GM18861 (cell line): ENCODE data around the gene STUB1.
A peak's percentile ranks its signal among the peaks of the same experiment; 100 is the strongest.

Experiments used
- ATAC-seq: cut with Tn5 transposase; IDR thresholded peaks from one replicate; pipeline ENCODE4 v1.9.1; 2021; ENCODE audit not compliant: unreplicated experiment

The STUB1 gene

DNA sequence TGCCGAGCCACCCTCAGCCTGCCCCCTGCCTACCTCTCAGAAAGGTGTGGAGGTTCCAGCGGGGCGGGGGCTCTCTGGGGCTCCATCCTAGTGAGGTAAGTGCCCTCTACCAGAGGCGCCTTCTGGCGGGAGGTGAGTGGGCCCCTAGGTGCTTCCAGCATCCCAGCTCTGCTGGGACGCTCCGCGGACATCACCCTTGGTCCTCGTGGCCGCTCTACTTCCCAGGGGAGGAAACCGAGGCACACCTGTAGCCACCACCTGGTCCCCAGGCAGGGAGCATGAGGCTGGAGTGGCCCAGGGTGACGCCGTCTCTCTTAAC is 37.2 kb upstream of the STUB1 start:
- ATAC-seq: no peak

DNA sequence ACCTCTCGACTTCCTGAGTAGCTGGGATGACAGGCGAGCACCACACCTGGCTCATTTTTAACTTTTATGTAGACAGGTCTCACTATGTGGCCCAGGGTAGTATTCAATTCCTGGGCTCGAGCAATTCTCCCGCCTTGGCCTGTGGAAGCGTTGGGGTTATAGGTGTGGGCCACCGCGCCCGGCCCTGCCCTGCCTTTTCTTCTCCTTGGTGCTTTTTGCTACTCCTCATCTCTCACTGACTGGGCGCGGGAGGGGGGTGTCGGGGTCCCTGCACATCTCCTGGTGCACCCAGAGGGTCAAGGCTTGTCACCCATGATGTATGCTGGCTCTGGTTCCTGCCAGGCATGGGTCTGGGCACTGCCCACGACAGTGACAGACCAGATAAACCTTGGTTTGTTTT is 35.7 kb upstream of the STUB1 start:
- ATAC-seq: no peak

DNA sequence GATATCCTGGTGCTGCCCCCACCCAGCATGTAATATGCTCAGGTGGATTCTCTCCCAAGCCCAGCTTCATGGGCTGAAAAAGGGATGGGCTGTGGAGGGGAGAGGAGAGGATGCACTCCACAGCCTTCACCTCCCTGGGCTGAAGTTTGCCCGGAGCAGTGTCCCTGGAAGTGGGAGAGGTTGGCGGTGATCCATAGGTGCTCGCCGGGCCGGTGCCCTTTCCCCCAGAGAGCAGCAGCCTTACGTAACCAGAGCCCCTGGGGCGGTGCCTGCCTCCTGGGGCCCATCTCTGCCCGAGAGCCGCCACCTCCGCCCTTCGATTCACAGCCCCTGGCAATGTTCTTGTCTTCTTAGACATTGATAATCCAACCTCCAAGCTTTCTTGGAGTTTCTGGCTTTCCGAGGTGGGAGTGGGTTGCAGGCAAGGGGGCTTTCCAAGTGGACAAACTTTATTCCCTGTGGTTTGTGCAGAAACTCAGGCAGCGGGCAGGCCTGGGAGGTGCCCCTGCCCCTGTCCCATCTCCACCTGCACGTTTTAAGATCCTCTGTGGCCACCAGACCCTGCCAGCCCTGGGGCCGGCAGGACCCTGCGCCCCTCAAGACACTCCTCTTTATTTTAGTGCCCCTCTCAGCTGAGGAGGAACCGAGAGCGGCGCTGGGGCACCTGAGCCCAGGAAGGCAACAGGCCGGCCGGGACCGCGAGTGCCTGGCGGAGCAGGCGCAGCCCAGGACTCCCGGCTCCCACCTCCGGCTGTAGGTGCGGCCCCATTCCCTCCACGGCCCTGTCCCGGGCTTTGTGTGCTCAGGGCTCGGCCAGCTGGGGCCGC is 34.1 kb upstream of the STUB1 start:
- no peak for ATAC-seq

DNA sequence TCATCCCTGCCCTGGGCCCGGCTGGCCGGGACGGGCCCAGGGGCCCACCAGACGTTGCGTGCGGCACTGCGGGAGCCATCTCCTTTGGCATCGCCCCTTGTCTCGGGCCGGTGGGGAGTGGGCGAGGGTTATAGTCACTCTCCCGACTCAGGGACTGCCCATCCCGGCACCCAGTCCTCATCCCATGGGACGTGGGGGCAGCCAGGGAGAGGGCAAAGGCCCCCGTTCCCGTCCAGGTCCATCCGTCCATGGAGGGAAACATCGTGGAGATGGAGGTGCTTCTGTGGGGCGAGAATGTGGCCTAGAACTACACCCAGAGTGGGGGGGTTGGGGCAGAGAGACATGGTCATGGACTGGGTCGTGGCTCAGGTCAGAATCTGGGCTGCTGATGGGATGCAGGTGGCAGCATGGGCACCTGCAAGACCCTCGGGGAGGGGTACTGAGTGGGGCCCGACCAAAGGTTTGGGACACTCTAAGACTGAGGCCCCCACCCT is 33.5 kb upstream of the STUB1 start:
- no peak for ATAC-seq

DNA sequence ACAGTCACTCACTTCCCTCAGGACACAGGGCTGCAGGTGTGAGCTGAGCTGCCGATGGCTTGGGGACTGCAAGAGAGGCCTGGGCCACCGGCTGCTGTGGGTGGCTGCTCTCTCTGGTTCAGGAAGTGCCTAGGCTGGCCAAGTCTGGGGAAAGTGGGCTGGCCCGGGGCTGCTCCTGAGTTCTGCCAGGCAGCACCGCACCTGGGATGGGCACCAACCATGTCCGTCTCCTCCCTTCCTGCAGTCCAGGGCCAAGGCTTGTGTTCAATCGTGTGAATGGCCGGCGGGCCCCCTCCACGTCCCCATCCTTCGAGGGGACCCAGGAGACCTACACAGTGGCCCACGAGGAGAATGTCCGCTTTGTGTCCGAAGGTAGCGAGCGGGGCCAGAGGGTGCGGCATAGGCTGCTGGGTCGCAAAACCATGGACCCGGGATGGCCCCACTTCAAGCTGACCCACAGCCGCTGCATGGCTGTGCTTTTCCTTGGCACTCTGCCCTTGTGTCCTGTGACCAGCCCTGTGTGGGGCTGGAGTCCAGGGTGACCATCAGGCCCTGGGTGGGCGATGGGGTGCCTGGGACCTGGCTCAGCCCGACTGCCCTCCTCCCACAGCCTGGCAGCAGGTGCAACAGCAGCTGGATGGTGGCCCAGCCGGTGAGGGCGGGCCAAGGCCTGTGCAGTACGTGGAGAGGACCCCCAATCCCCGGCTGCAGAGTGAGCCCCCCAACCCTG is 32.9 kb upstream of the STUB1 start:
- ATAC-seq: no peak

DNA sequence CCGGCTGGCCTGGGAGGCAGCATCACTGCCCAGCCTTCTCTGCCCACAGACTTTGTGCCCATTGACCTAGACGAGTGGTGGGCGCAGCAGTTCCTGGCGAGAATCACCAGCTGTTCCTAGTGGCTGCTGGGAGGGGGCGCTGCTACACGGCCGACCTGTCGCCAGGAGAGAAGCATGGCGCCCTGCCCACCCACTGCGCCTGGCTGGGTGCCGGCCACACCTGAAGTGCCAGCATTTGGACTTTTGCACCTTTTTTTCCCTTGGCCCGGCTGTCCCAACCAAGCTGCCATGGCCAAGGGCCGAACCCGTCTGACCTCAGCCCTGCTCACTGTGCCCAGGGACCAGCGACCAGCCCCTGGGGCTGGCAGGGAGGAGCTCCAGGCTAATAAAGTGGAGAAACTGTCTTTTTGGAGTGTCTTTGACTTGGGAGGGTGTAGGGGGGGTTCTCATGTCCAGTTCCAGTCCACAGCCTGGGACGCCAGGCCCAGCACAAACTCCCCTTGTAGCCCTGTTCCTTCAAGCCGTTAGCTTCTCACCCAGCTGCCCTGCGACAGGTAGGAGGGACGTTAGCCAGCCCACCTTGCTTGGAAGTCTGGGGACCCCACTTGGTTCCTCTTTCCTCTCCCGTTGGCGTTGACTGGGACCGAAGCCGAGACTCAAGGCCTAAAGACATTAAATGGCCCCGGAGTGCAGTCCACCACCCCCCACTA is 32.0 kb upstream of the STUB1 start:
- ATAC-seq: no peak

DNA sequence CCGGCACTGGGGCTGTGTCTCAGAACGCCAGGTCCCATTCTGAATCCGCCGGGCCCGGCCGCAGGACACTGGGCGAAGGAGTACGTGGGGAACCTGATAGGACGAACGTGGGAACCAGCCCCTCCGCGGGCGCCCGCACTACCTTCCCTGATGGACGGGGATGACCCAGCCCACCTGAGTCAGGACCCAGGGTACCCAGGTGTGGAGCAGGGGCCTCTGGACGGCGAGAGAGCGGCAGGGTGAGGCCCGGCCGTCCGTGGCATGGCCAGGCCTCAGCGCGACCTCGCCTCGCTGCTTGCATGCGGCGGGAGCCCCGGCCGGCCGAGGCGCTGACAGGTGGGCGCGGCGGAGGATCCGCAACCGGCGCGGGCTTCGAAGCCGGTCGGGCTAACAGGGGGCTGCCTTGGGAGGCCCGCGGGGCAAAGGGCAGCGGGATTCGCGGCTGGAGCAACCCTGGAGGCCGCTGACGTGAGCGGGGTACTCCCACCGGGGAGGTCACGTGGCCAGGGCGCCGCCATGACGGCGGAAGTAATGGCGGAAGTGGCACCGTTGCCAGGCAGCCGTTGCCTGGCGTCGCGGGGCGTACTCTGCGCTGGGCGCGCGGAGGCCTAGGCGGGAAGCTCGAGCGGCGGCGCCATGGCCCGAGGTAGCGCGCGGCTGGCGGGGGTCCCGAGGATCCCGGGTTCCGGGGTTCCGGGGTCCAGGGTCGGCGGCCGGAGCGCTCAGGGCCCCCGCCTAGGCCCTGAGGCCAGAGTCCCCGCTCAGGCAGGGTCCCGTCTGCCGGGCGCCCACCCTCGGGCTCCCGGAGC is 31.2 kb upstream of the STUB1 start, which contains the start of gene WDR90:
Gene WDR90 (plus strand): TSS at position 585 of the 809 bp plus-strand sequence. CDS start 52 bp downstream, at position 637.
- ATAC-seq: peak; percentile 78

DNA sequence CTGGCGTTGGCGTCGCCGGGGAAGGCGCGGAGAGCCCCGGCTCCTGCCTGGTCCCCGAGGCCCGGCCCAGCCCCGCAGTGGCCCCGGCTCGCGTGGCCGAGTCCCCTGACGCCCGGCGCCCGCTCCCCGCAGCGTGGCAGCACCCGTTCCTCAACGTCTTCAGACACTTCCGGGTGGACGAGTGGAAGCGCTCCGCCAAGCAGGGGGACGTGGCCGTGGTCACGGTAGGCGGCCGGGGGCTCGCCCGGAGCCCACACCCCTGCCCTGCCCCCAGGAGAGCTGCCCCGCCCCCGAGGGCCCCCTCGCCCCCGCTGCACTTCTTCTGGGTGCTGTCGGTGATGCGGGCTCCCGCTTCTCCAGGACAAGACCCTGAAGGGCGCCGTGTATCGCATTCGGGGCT is 30.6 kb upstream of the STUB1 start:
- ATAC-seq: no peak

DNA sequence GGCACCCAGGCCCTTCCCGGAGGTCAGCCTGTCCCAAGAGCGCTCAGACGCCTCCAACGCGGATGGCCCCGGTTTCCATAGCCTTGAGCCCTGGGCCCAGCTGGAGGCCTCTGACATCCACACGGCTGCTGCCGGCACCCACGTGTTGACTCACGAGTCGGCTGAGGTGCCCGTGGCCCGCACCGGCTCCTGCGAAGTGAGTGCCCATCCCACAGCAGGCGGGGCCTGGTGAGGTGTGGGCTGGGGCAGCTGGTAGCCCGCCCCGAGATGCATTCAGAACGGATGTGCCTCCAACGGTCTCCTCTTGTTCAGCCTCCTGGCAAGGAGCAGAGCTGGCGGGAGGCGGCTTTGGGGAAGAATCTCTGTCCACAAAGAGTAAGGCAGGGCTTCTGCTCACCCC is 28.4 kb upstream of the STUB1 start:
- no peak for ATAC-seq

DNA sequence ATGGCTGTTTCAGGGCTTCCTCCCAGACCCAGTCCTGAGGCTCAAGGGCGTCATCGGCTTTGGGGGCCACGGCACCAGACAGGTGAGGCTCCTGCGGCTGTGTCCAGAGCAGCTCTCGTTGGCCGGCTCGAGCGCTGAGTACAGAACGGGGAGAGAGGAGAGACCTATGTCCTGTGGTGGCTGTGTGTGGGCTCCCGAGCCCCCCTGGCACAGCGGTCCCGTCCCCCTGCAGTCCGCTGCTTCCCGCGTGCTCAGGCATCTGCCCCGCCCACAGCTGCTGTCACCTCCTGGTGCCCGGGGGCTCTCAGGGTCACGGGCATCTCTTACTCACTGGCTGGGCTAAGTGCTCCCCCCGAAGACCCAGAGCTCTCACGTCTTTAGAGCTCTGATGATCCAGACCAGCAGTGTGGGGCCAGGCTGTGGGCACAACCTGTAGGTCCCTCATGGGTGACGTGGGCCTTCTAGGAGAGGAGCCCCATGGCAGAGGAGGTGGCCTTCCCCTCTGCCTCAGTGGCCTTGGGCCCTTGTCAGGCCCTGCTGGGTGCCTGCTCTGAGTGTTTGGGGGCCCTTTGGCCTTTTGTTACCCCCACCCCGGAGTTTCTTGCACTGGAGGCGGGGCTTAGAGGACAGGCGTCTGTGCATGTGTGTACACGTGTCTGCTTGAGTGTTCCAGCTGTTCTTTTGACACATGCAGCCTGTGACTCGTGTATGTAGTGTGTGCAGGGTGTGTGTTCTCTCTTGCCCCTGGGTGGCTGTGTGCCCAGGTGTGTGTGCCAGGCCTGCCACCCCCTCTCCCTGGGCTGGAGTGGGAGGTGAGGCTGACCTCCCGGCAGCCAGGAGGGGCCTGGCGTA is 27.5 kb upstream of the STUB1 start:
- ATAC-seq: no peak

DNA sequence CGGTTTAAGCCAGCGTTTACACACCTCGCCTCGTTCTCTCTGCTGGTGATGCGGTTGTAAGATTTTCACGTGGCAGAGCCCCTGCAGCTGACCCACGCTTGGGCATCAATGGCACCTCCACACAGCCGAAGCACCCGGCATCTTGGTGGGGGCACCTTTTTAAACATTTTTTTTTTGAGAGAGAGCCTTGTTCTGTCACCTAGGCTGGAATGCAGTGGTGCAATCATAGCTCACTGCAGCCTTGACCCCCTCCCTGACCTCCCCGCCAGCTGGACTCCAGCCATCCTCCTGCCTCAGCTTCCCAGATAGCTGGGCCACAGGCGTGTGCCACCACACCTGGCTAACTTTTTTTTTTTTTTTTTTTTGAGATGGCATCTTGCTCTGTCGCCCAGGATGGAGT is 26.2 kb upstream of the STUB1 start:
- ATAC-seq: no peak

DNA sequence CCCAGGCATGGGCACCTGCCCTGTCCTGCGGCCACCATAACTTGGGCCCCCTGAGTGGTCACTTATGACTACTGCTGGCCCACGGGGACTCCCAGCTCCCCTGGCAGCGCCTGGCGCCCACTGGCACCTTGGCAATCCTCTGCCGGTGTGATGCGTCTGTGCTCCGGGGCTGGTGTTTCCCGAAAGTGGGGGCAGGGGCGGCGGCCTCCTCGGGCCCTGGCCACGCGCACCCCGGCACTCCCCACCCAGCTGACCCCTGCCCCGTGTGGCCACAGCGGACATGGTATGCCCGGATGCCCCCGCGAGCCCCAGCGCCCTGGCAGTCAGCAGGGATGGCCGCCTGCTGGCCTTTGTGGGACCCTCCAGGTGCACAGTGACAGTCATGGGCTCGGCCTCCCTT is 22.7 kb upstream of the STUB1 start:
- no peak for ATAC-seq

DNA sequence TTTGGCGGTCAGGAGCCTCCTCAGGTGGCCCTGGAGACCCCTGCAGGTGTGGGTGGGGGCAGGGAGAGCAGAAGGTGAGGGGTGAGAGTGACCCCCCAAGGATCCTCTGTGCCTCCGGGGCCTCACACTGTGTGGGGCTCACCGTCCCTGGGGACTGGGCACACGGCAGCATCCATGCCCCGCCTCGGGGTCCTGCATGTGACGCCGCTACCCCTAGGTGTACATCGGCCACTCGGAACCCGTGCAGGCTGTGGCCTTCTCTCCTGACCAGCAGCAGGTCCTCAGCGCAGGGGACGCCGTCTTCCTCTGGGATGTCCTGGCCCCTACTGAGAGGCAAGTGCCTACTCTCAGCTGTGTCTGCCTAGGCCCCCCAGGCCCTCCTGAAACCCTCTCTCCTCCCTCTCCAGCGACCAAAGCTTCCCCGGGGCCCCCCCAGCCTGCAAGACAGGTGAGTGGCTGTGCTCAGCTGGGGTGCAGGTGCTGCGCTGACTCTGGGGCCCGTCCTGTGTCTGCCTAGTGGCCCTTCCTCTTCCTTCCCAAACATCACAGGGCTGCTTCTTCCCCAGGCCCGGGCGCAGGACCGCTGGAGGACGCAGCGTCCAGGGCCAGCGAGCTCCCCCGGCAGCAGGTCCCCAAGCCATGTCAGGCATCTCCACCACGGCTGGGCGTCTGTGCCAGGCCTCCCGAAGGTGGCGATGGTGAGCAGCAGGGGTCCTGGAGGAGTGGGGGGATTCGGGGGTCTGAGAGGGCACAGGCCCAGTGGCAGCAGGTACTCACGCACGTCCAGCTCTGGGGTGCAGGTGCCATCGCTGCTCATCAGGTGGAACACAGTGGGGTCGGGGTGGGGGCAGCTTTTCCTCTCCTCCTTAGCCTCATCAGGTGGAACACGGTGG is 21.3 kb upstream of the STUB1 start:
- no peak for ATAC-seq

DNA sequence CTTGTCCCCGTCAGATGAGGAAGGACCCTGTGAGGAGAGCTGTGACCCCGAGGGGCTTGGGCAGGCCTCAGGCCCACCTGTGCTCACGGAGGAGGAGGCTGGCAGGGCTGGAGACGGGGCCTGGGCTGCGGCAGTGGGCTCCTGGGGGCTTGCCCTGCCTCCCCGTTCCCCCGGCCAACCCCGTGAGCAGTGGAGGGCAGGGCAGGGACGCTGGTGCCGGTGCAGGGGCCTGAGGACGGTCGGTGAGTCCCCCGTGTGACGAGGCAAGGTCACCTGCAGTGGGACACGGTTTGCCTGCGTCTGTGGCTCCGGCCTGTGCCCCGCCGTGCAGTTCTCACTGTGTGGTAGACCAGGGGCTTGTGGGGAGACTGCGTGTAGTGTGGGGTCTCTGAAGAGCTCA is 20.6 kb upstream of the STUB1 start:
- ATAC-seq: no peak

DNA sequence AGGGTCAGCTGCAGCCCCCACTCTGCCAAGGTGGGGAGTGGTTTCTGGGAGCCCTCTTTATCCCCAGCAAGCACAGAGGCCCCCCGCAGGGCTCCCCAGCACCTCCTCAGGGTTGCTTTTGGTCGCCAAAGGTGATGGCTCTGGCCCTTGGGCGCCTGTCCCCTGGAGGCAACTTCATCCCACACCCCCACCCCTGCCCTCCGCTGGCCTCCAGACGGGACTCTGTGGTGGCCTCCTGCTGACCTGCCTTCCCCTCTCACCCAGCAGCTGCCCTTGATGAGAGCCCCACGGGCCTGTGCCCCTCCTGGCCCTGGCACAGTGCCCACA is 20.1 kb upstream of the STUB1 start:
- ATAC-seq: no peak

DNA sequence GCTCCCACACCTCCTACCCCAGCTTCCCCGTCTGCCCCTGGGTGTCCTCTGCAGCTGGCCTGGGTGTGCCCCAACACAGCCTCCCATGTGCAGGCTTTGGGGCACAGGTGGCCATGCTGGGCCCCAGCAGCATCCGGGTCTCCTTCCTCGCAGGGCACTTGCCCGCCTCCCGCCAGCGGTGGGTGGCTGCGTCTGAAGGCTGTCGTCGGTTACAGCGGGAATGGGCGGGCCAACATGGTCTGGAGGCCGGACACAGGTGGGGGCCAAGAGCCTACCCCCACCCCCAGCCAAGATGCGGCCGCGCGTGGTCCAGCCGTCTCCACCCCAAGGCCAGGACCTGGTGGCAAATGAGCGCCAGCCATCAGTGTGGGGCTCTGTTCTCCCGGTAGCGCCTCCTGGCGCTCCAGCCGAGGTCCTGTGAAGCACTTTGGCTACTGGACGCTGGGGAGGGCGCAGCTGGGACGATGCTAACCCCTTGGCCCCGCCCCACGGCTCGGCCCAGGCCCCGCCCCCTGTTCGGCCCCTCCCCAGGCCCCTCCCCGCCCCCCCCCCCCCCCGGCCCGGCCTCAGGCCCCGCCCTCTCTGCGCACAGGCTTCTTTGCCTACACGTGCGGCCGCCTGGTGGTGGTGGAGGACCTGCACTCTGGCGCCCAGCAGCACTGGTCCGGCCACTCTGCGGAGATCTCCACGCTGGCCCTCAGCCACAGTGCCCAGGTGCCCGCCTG is 19.6 kb upstream of the STUB1 start:
- no peak for ATAC-seq

DNA sequence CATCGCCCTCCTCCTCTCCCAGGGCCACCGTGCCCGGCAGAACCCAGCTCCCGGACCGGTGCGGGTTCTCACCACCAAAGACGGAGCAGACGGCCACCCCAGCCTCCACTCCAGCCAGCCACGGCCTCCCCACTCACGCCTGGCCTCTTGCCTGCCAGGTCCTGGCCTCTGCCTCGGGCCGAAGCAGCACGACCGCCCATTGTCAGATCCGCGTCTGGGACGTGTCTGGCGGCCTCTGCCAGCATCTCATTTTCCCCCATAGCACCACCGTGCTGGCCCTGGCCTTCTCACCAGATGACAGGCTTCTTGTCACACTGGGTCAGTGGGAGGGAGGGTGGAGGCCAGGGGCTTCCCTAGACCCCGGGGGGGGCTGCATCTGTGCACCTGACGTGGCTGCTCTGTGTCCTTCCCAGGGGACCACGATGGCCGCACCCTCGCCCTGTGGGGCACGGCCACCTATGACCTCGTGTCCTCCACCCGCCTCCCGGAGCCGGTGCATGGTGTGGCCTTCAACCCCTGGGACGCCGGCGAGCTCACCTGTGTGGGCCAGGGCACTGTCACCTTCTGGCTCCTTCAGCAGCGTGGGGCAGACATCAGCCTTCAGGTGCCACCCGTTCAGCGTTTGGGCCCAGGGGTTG is 18.9 kb upstream of the STUB1 start:
- no peak for ATAC-seq

DNA sequence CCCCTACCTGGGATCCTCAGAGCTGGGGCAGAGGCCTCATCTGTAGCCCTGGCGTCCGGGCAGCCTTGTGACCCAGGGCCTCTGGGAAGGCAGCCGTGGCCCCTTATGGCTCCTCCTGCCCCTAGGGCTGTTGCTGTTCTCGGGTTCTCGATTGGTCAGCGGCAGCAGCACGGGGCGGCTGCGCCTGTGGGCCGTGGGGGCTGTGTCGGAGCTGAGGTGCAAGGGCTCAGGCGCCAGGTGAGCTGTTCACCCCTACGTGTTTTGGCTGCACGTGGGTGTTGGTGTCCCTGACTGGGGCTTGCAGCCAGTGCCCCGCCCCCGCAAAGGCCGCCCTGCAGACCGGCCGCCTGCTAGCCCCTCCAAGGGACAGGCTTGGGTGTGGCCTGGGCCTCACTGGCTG is 18.1 kb upstream of the STUB1 start:
- ATAC-seq: no peak
